ENCODE results near the gene MCAM.

DNA sequence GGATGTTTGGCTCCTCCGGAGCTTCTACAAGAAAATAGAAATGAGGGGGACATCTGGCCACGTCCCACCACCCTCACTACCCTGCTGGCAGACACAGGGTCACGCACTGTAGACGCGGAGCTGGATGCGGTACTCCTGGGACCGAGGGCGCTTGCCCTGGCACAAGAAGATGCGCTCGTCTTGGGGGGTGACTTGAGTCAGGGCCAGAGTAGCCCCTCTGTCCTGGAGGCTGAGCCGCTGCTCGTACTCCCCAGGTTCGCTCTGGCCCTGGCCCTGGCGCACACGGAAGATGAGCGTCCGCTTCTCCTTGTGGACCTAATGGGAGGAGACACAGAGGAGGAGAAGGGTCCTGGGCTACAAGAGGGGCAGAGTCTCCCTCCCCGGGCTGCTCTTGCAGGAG, 2.2 kb downstream of the MCAM start:
- TF ChIP-seq EZH2 (IDR thresholded peaks at IDR 0.05) (no peak), POLR2AphosphoS5 (IDR thresholded peaks at IDR 0.05; ENCODE audit: borderline replicate concordance, low read depth, low read length) (no peak)
